ENCODE measurements around the gene METTL26.

METTL26 gene

DNA sequence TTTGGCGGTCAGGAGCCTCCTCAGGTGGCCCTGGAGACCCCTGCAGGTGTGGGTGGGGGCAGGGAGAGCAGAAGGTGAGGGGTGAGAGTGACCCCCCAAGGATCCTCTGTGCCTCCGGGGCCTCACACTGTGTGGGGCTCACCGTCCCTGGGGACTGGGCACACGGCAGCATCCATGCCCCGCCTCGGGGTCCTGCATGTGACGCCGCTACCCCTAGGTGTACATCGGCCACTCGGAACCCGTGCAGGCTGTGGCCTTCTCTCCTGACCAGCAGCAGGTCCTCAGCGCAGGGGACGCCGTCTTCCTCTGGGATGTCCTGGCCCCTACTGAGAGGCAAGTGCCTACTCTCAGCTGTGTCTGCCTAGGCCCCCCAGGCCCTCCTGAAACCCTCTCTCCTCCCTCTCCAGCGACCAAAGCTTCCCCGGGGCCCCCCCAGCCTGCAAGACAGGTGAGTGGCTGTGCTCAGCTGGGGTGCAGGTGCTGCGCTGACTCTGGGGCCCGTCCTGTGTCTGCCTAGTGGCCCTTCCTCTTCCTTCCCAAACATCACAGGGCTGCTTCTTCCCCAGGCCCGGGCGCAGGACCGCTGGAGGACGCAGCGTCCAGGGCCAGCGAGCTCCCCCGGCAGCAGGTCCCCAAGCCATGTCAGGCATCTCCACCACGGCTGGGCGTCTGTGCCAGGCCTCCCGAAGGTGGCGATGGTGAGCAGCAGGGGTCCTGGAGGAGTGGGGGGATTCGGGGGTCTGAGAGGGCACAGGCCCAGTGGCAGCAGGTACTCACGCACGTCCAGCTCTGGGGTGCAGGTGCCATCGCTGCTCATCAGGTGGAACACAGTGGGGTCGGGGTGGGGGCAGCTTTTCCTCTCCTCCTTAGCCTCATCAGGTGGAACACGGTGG, 22.8 kb upstream of the METTL26 start:
- no peak for DNase-seq (ENCODE audit: low read depth in 2 of 2)

DNA sequence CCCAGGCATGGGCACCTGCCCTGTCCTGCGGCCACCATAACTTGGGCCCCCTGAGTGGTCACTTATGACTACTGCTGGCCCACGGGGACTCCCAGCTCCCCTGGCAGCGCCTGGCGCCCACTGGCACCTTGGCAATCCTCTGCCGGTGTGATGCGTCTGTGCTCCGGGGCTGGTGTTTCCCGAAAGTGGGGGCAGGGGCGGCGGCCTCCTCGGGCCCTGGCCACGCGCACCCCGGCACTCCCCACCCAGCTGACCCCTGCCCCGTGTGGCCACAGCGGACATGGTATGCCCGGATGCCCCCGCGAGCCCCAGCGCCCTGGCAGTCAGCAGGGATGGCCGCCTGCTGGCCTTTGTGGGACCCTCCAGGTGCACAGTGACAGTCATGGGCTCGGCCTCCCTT, 21.4 kb upstream of the METTL26 start:
- DNase-seq (ENCODE audit: low read depth in 2 of 2): no peak

DNA sequence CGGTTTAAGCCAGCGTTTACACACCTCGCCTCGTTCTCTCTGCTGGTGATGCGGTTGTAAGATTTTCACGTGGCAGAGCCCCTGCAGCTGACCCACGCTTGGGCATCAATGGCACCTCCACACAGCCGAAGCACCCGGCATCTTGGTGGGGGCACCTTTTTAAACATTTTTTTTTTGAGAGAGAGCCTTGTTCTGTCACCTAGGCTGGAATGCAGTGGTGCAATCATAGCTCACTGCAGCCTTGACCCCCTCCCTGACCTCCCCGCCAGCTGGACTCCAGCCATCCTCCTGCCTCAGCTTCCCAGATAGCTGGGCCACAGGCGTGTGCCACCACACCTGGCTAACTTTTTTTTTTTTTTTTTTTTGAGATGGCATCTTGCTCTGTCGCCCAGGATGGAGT, 17.9 kb upstream of the METTL26 start:
- no peak for DNase-seq (ENCODE audit: low read depth in 2 of 2)

DNA sequence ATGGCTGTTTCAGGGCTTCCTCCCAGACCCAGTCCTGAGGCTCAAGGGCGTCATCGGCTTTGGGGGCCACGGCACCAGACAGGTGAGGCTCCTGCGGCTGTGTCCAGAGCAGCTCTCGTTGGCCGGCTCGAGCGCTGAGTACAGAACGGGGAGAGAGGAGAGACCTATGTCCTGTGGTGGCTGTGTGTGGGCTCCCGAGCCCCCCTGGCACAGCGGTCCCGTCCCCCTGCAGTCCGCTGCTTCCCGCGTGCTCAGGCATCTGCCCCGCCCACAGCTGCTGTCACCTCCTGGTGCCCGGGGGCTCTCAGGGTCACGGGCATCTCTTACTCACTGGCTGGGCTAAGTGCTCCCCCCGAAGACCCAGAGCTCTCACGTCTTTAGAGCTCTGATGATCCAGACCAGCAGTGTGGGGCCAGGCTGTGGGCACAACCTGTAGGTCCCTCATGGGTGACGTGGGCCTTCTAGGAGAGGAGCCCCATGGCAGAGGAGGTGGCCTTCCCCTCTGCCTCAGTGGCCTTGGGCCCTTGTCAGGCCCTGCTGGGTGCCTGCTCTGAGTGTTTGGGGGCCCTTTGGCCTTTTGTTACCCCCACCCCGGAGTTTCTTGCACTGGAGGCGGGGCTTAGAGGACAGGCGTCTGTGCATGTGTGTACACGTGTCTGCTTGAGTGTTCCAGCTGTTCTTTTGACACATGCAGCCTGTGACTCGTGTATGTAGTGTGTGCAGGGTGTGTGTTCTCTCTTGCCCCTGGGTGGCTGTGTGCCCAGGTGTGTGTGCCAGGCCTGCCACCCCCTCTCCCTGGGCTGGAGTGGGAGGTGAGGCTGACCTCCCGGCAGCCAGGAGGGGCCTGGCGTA, 16.6 kb upstream of the METTL26 start:
- DNase-seq (ENCODE audit: low read depth in 2 of 2): no peak

DNA sequence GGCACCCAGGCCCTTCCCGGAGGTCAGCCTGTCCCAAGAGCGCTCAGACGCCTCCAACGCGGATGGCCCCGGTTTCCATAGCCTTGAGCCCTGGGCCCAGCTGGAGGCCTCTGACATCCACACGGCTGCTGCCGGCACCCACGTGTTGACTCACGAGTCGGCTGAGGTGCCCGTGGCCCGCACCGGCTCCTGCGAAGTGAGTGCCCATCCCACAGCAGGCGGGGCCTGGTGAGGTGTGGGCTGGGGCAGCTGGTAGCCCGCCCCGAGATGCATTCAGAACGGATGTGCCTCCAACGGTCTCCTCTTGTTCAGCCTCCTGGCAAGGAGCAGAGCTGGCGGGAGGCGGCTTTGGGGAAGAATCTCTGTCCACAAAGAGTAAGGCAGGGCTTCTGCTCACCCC, 15.7 kb upstream of the METTL26 start:
- DNase-seq (ENCODE audit: low read depth in 2 of 2): no peak

DNA sequence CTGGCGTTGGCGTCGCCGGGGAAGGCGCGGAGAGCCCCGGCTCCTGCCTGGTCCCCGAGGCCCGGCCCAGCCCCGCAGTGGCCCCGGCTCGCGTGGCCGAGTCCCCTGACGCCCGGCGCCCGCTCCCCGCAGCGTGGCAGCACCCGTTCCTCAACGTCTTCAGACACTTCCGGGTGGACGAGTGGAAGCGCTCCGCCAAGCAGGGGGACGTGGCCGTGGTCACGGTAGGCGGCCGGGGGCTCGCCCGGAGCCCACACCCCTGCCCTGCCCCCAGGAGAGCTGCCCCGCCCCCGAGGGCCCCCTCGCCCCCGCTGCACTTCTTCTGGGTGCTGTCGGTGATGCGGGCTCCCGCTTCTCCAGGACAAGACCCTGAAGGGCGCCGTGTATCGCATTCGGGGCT, 13.5 kb upstream of the METTL26 start:
- DNase-seq (ENCODE audit: low read depth in 2 of 2): no peak

DNA sequence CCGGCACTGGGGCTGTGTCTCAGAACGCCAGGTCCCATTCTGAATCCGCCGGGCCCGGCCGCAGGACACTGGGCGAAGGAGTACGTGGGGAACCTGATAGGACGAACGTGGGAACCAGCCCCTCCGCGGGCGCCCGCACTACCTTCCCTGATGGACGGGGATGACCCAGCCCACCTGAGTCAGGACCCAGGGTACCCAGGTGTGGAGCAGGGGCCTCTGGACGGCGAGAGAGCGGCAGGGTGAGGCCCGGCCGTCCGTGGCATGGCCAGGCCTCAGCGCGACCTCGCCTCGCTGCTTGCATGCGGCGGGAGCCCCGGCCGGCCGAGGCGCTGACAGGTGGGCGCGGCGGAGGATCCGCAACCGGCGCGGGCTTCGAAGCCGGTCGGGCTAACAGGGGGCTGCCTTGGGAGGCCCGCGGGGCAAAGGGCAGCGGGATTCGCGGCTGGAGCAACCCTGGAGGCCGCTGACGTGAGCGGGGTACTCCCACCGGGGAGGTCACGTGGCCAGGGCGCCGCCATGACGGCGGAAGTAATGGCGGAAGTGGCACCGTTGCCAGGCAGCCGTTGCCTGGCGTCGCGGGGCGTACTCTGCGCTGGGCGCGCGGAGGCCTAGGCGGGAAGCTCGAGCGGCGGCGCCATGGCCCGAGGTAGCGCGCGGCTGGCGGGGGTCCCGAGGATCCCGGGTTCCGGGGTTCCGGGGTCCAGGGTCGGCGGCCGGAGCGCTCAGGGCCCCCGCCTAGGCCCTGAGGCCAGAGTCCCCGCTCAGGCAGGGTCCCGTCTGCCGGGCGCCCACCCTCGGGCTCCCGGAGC, 12.9 kb upstream of the METTL26 start, which contains the start of gene WDR90:
Gene WDR90, plus strand, starts transcription at position 585 of the 809 bp plus-strand sequence. Its CDS starts 52 bp downstream, at position 637.
- peak; percentile 83 to 89 for DNase-seq (ENCODE audit: low read depth in 2 of 2)

DNA sequence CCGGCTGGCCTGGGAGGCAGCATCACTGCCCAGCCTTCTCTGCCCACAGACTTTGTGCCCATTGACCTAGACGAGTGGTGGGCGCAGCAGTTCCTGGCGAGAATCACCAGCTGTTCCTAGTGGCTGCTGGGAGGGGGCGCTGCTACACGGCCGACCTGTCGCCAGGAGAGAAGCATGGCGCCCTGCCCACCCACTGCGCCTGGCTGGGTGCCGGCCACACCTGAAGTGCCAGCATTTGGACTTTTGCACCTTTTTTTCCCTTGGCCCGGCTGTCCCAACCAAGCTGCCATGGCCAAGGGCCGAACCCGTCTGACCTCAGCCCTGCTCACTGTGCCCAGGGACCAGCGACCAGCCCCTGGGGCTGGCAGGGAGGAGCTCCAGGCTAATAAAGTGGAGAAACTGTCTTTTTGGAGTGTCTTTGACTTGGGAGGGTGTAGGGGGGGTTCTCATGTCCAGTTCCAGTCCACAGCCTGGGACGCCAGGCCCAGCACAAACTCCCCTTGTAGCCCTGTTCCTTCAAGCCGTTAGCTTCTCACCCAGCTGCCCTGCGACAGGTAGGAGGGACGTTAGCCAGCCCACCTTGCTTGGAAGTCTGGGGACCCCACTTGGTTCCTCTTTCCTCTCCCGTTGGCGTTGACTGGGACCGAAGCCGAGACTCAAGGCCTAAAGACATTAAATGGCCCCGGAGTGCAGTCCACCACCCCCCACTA, 12.1 kb upstream of the METTL26 start:
- no peak for DNase-seq (ENCODE audit: low read depth in 2 of 2)

DNA sequence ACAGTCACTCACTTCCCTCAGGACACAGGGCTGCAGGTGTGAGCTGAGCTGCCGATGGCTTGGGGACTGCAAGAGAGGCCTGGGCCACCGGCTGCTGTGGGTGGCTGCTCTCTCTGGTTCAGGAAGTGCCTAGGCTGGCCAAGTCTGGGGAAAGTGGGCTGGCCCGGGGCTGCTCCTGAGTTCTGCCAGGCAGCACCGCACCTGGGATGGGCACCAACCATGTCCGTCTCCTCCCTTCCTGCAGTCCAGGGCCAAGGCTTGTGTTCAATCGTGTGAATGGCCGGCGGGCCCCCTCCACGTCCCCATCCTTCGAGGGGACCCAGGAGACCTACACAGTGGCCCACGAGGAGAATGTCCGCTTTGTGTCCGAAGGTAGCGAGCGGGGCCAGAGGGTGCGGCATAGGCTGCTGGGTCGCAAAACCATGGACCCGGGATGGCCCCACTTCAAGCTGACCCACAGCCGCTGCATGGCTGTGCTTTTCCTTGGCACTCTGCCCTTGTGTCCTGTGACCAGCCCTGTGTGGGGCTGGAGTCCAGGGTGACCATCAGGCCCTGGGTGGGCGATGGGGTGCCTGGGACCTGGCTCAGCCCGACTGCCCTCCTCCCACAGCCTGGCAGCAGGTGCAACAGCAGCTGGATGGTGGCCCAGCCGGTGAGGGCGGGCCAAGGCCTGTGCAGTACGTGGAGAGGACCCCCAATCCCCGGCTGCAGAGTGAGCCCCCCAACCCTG, 11.2 kb upstream of the METTL26 start:
- DNase-seq (ENCODE audit: low read depth in 2 of 2): no peak

DNA sequence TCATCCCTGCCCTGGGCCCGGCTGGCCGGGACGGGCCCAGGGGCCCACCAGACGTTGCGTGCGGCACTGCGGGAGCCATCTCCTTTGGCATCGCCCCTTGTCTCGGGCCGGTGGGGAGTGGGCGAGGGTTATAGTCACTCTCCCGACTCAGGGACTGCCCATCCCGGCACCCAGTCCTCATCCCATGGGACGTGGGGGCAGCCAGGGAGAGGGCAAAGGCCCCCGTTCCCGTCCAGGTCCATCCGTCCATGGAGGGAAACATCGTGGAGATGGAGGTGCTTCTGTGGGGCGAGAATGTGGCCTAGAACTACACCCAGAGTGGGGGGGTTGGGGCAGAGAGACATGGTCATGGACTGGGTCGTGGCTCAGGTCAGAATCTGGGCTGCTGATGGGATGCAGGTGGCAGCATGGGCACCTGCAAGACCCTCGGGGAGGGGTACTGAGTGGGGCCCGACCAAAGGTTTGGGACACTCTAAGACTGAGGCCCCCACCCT, 10.6 kb upstream of the METTL26 start:
- no peak for DNase-seq (ENCODE audit: low read depth in 2 of 2)

DNA sequence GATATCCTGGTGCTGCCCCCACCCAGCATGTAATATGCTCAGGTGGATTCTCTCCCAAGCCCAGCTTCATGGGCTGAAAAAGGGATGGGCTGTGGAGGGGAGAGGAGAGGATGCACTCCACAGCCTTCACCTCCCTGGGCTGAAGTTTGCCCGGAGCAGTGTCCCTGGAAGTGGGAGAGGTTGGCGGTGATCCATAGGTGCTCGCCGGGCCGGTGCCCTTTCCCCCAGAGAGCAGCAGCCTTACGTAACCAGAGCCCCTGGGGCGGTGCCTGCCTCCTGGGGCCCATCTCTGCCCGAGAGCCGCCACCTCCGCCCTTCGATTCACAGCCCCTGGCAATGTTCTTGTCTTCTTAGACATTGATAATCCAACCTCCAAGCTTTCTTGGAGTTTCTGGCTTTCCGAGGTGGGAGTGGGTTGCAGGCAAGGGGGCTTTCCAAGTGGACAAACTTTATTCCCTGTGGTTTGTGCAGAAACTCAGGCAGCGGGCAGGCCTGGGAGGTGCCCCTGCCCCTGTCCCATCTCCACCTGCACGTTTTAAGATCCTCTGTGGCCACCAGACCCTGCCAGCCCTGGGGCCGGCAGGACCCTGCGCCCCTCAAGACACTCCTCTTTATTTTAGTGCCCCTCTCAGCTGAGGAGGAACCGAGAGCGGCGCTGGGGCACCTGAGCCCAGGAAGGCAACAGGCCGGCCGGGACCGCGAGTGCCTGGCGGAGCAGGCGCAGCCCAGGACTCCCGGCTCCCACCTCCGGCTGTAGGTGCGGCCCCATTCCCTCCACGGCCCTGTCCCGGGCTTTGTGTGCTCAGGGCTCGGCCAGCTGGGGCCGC, 10.0 kb upstream of the METTL26 start:
- no peak for DNase-seq (ENCODE audit: low read depth in 2 of 2)

DNA sequence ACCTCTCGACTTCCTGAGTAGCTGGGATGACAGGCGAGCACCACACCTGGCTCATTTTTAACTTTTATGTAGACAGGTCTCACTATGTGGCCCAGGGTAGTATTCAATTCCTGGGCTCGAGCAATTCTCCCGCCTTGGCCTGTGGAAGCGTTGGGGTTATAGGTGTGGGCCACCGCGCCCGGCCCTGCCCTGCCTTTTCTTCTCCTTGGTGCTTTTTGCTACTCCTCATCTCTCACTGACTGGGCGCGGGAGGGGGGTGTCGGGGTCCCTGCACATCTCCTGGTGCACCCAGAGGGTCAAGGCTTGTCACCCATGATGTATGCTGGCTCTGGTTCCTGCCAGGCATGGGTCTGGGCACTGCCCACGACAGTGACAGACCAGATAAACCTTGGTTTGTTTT, 8.5 kb upstream of the METTL26 start:
- DNase-seq (ENCODE audit: low read depth in 2 of 2): no peak

DNA sequence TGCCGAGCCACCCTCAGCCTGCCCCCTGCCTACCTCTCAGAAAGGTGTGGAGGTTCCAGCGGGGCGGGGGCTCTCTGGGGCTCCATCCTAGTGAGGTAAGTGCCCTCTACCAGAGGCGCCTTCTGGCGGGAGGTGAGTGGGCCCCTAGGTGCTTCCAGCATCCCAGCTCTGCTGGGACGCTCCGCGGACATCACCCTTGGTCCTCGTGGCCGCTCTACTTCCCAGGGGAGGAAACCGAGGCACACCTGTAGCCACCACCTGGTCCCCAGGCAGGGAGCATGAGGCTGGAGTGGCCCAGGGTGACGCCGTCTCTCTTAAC, 6.9 kb upstream of the METTL26 start:
- DNase-seq (ENCODE audit: low read depth in 2 of 2): no peak

DNA sequence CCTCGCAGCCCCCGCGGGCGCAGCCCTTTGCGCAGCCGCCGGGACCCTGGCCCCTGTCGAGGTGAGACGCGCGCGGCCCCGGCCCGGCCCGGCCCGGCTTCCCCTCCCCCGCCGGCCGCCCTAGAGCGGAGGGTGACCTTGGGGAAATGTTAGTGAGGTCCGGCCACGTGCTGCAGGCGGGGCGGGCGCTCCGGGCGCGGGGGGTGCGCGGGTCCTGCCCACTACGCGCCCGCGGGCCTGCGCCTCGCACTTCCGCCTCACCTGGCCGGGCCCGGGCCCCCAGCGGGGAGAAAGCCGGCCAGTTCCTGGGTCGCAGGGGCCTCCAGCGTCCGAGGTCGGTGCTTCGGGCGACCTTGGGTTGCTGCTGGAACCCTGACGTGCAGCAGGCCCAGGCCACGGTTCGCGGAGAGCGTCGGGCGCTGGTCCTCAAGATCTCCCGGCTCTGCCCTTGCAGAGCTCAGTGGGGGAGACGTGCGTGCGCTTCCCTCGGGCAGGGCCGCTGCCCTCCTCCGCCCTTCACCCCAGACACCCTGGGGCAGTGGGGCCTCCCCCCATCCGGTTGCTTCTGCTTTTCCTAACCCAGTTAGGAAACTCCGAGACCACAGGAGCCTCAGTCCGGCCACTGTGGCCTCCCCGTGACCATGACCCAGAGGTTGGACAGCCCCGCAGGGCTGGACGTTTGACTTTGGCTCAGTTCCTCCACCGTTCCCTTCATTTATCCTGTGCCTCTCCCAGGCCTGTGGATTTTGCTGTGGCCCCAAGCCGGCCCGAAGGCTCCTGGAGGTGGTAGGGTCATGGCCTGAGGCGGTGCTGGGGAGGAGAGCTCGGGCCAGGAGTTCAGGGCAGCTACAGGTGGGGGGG, 6.3 kb upstream of the METTL26 start:
- no peak for DNase-seq (ENCODE audit: low read depth in 2 of 2)

DNA sequence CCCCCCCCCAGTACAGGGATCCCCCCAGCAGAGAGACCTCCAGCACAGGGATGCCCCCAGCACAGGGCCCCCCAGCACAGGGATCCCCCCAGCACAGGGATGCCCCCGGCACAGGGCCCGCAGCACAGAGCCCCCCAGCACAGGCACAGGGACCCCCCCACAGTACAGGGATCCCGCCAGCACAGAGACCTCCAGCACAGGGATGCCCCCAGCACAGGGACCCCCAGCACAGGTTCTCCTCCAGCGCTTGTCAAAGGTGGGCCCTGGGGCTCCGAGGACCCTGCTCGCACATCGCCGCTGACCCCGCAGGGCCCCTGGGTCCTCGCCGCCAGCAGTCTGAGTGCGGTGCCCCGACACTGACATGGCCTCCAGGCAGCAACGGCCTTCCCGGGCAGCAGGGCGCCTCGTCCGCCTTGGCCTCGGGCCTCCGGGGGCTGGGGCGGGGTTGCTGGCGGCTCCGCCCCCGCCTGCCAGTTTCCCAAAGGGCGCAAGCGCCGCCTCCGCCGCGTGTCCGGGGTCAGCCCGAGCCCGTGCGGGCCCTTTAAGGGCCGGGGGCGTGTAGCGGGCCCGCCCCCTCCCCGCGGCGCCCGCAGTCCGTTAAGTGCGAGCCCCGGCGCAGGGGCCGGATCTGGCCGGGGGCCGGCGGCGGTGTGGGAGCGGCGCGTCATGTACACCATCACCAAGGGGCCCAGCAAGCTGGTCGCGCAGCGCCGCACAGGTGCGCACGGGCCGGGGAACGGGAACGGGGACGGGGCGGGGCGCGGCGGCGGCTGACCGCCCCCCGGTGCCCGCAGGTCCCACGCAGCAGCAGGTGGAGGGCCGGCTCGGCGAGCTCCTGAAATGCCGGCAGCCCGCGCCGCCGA, 5.5 kb upstream of the METTL26 start, which contains the start of gene MCRIP2:
Gene MCRIP2, plus strand, starts transcription at position 503 of the 863 bp plus-strand sequence. Its CDS starts 164 bp downstream, at position 667.
- peak in 1 of 2 donors; percentile 44 for DNase-seq (ENCODE audit: low read depth in 2 of 2)

DNA sequence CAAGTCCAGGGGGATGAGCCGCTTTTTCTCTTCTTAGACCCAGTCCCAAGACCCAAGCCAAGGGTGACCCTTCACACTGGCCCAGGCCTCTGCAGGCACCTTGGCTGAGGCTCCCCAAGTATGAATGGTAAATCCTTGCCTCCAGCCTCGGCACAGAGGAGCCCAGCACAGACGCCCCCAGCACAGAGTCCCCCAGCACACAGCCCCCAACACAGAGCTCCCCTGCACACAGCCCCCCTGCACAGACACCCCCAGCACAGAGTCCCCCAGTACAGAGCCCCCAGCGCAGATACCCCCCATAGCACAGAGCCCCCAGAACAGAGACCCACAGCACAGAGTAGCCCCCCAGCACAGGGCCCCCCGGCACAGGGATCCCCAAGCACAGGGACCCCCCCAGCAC, 4.5 kb upstream of the METTL26 start:
- DNase-seq (ENCODE audit: low read depth in 2 of 2): no peak

DNA sequence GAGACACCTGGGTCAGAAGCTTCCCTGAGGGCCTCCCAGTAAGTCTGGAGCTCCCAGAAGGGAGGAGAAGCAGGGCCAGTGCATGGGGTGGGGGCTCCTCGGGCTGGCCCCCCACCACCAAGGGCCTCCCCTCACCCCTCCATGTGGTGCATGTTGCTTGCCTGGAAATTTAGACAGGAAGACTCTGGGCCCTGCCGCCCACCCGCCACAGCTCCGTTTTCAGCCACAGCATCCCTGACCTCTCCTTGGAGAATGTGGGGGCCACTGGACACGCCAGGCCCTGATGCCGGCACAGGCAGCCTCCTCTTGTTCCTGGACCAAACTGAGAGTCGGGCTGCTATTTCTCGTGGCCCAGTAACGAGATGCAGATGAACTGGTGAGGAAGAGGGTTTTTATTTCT, 2.7 kb upstream of the METTL26 start:
- DNase-seq (ENCODE audit: low read depth in 2 of 2): no peak
